C1 segment of cervical spinal cord (tissue), 14 donors: ENCODE measurements around the gene AKR1C4.

Experiments
- DNase-seq, 14 donors: peaks; one replicate each; lab custom pipeline; 2025; lab: John Stamatoyannopoulos, UW

Gene AKR1C4

DNA sequence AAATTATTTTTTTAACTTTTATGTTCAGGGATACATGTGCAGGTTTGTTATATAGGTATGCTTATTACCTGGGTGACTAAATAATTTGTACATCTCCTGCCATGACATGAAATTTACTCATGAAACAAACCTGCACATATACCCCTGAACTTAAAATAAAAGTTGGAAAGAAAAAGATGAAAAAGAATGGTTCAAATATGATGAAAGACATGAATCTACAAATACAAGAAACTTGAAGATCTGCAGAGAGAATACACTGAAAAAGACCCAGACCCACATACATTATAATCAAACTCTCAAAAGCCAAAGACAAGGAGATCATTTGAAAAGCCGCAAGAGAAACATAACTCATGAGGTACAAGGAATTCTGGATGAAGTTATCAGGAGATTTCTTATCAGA lies 70.2 kb downstream of the AKR1C4 start:
- DNase-seq: no peak

DNA sequence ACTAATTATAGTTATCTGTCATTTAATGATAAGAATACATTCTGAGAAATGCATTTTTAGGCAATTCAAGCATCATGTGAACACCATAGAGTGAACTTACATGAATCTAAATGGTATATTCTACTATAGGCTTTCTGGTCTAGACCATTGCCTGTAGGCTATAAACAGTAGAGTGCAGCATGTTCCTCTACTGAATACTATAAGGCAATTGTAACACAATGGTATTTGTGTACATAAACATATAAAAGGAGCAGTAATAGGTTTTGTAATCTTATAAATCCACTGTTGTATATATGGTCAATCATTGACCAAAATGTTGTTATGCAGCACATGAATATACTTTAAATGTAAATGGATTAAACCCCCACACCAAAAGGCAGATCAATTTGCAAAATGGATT lies 71.6 kb downstream of the AKR1C4 start:
- no peak for DNase-seq
